RCC 7860 (cell line): ENCODE data around the gene SLC6A11.
A peak's percentile ranks its signal among the peaks of the same experiment; 100 is the strongest.

Experiments
- DNase-seq: peaks from one replicate; pipeline ENCODE4 v3.0.0-alpha.2; 2015; ENCODE audit warnings: low spot score
- FAIRE-seq: peaks from 2 replicates; lab custom pipeline; 2012; peaks lifted over from hg19 to GRCh38; lab: Jason Lieb, UNC

SLC6A11 gene

GRCh38 chr3:10974746-10975375, 158.8 kb downstream of the SLC6A11 start:
- DNase-seq (no peak), FAIRE-seq (no peak)

DNA sequence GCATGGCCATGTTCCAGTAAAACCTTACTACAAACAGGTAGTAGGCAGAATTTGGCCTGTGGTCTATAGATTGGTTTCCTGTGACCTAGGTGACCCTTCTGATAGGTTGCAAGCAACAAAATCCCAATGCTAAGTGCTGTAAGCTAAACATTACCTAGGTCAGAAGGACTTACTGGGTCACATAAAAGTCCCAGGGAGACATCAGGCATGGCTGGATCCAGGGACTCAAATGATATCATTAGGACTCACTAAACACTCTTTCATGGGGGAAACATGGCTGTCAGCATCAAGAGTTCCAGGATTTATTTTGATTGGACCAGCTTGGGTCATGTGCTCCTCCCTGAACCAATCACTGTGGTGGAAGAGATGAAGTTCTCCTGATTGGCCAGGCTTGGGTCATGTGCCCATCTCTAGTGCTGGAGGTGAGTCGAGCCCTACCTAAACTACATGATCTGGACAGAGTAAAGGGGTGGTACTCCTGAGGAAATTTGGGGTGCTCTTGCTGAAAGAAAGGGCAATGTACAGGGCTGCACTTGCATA, 159.7 kb downstream of the SLC6A11 start:
- FAIRE-seq = no peak
- no peak for DNase-seq

GRCh38 chr3:10976770-10977169, 160.7 kb downstream of the SLC6A11 start:
- FAIRE-seq (no peak), DNase-seq (no peak)

GRCh38 chr3:10977892-10978510, 162.0 kb downstream of the SLC6A11 start:
- no peak for FAIRE-seq
- DNase-seq = no peak

- DNase-seq = no peak
- FAIRE-seq = no peak
These were observed 162.9 kb downstream of the SLC6A11 start for GRCh38 chr3:10978956-10979355.

DNA sequence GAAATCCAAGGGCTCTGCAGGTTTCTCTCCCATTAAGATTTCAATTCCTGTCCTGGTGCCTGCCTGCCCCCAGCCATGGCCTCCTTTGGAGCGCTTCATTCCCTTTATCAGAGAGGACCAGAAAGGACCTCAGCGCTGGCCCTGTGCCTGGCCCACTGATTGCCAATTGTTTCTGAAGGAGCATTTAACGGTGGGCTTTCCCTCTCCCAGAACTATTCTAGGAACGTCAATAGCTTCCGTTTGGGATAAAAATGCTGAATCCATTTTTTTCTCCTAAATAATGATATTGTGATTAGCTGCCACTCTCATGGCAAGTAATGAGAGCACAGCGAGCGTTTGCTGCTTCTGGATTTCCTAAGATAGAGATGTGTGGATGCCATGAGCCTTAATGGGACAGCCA, 164.3 kb downstream of the SLC6A11 start:
- FAIRE-seq = no peak
- DNase-seq = no peak

- no peak for FAIRE-seq
- no peak for DNase-seq
These were observed 165.0 kb downstream of the SLC6A11 start for GRCh38 chr3:10981031-10981430.

DNA sequence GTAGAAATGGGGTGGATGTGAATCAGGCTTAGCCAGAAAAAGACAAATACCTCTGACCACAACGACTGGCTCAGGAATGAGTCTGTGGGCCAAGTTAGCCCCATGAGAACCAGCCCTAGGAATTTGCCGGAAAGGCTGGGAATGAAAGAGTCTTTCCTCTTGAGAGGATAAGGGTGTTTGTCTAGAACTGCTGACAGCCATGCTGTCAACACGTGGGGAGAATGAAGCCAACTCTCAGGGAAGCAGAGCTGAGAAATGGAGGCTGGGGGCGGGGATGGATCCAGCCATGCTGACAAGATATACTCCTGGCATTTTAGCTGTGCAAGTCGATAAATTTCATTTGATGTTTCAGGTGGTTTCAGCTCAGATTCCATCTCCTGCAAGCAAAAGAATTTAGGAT, 165.9 kb downstream of the SLC6A11 start:
- no peak for DNase-seq
- no peak for FAIRE-seq

DNA sequence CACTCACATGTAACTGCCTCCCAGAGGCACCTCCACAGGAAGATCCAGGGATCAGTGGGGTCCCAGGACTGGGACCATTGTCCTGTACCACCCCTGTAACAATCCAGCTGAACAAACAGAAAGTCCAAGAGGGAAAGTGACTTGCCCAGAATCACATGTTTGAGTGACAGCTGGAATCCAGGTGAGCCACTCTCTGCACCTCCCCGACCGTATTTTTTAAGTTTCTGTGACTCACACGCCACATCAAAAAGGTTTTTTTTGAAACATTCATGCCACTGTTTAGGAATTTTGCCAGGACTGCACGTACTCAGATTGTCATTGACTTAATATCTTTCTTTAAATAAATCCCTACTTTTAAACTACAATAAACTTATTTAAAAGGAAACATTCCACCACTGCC, 166.8 kb downstream of the SLC6A11 start:
- no peak for FAIRE-seq
- DNase-seq = no peak

DNA sequence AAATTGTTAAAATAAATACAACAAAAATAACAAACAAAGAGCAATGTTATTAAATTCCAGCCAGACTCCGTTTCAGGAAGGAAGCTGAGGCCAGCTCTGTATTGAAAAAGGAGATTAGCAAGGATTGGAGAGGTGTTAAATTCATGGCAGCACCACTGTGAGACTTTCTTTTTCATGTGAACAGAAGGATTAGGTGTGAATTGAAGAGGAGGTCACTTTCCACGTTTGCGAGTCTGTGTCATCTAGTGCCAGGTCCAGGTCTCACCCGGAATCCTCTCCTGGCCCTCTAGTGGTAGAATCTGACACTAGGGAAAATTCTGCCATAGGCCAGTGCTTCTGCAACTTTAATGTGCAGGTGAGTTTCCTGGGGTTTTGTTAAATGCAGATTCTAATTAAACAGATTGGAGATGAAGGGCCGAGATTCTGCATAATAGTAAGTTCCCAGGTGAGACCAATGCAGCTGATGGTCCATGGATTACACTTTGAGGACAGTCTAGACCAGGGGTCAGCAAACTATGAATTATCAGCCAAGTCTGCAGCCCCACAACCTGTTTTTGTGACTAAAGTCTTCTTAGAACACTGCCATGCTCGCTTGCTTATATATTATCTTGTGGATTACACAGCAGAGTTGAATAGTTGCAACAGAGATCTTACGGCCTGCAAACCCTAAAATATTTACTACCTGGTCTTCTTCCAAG, 167.3 kb downstream of the SLC6A11 start:
- no peak for FAIRE-seq
- DNase-seq = peak; percentile 19

- no peak for FAIRE-seq
- DNase-seq = no peak
These were observed 168.4 kb downstream of the SLC6A11 start for GRCh38 chr3:10984371-10984896.

- FAIRE-seq = no peak
- no peak for DNase-seq
These were observed 169.2 kb downstream of the SLC6A11 start for GRCh38 chr3:10985181-10985580.

GRCh38 chr3:10986592-10986991, 170.6 kb downstream of the SLC6A11 start:
- no peak for FAIRE-seq
- DNase-seq = no peak

DNA sequence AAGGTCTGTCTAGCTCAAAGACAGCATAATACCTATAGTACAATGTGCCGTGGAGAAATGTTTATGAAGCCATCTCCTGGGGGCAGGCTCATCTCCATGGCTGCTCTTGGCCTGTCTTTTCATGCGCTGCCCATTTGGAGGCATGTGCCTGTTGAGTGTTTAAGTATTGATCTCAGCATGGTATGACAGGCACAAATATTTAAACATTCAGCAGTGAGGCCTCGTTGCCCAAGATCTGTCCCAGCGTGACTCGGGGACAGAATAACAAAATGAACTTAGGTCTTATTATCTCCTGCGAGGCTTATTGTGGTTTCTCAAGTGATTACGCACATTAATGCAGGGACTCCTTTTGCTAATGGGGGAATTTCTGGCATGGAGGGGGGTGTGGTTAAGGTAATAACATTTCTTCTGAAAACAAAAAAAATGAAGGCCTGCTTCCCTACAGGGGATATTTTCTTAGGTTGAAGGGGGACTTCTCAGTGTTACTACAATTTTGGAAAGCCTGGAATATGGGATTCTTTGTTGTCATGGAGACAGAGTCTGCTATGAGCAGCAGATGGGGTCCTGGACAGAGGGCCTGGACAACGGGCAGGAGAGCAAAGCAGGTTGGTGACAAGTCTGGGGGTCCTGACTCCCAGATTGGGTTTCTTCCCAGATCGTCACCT, 172.1 kb downstream of the SLC6A11 start:
- DNase-seq (no peak), FAIRE-seq (no peak)

DNA sequence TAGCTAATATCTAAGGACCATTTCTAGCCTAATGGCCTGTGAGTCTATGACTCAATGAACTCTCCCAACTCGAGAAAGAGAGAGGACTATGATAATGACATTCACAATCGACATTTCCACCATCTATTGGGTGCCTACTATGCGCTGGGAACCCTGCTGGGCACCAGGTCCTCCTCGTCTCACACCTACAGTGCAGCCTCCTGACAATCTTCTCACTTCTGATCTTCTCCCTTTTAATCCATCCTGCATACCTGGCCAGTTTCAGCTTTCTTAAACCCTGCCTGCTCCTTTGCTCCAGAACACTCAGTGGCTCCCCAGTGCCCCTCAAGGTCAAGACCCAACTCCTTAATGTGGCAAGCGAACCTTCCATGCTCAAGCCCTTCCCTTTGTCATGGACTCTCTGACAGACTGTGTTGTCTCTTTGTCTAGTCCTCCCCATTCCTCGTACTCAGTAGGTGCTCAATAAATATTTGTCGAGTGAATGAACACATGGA, 173.0 kb downstream of the SLC6A11 start:
- DNase-seq (no peak), FAIRE-seq (no peak)
